Ovary (tissue), 9 donors: ENCODE measurements around the gene RRAGA. TPM values are rescaled to one million over a fixed set of nuclear protein-coding genes. Genes with fewer than 3 reads are reported as not detected.

Experiments
- DNase-seq, 5 donors: peaks; one replicate each; pipeline ENCODE4 v3.0.0-alpha.2; 2019 to 2020
- H3K27ac ChIP-seq, 2 donors: fragments of 200-600 bp; one replicate each; pipeline versions ENCODE4 v1.5.1 to v1.8.0; 2019 to 2022
- H3K27me3 ChIP-seq: fragments of 200-600 bp; one replicate; pipeline ENCODE4 v1.8.0; 2022
- H3K36me3 ChIP-seq: fragments of 200-600 bp; sonication (generic); one replicate; pipeline ENCODE4 v1.5.1; 2019
- H3K4me1 ChIP-seq: one replicate; pipeline ENCODE4 v1.8.1; 2013; ENCODE audit warnings: mild to moderate bottlenecking, moderate library complexity; ENCODE audit not compliant: insufficient read depth
- H3K4me3 ChIP-seq: fragments of 200-600 bp; sonication (generic); one replicate; pipeline ENCODE4 v1.5.1; 2017
- H3K9me3 ChIP-seq, 2 donors: fragments of 200-600 bp in 1 of 2; sonication (generic) in 1 of 2; one replicate each; pipeline versions ENCODE4 v1.5.1 to v1.8.1; 2013 to 2019; ENCODE audit warnings: mild to moderate bottlenecking in 1 of 2, moderate library complexity in 1 of 2
- EP300 ChIP-seq: sonication (generic); formaldehyde crosslinking; IDR thresholded peaks from one replicate; pipeline ENCODE4 v1.6.1; 2017; ENCODE audit warnings: antibody characterized with exemption
- POLR2A ChIP-seq: fragments of 450-650 bp; IDR thresholded peaks from one replicate; pipeline ENCODE4 v1.6.1; 2017; ENCODE audit warnings: antibody characterized with exemption, mild to moderate bottlenecking, moderate library complexity
- WGBS, 3 donors: extraction: QIAGEN DNeasy Blood & Tissue Kit in 1 of 3; methylation state at CpG; one replicate each; pipeline versions ENCODE4 v1.1.5 to v1.1.7; 2013 to 2017; 5-methylcytosine and 5-hydroxymethylcytosine counted together
- intact Hi-C, 4 donors: fragments of 100-400 bp; cut with DNase I; formaldehyde crosslinking; loops; one replicate each; pipeline versions ENCODE4 v1.11.0 to v1.15.1; 2022 to 2023
- polyA plus RNA-seq, 2 donors: library from polyadenylated mRNA; stranded (reverse); fragments of 200-250 nt in 1 of 2; fragments of 350-450 nt in 1 of 2; fragmentation: Illumina TruSeq in 1 of 2; extraction: RNeasy Lipid Tissue Mini Kit (QIAGEN cat#74804) in 1 of 2; gene quantifications; one replicate each; pipeline ENCODE4 v1.2.3, GENCODE V29; 2013 to 2014
- total RNA-seq, 7 donors: library from RNA; depleted of rRNA in 2 of 7; stranded (reverse); fragments of >200 nt in 2 of 7; fragmentation: NEBNext Ultra II Directional in 3 of 7; extraction: Animal tissue kit (Norgen Biotek cat#: 25700) in 3 of 7; gene quantifications; one replicate each; pipeline versions ENCODE4 v1.1.0 to v1.2.4, GENCODE V29; 2016 to 2023
- TF ChIP-seq, protein P1 (sequence below), 3 donors: fragments of 450-650 bp in 2 of 3; fragments of 200-600 bp in 1 of 3; IDR thresholded peaks; one replicate each; pipeline versions ENCODE4 v1.5.1 to v1.8.0; 2016 to 2022; ENCODE audit warnings: antibody characterized with exemption in 3 of 3, mild to moderate bottlenecking in 1 of 3
- donor health status: DM: no; HTN: no; CAD: no; lungs with moderate emphysema.
- donor health status: DM: no; HTN: no; CAD: no.
- donor health status: Bipolar disorder and iron deficiency.
- donor health status: DM: yes; HTN: yes; CAD: no.
- donor health status: DM: no; HTN: no; CAD: no.
- donor health status: DM: yes; HTN: yes; CAD: no.

The RRAGA gene
- total and polyA plus RNA-seq, 9 donors, result 36.6 to 124 (median 104) TPM

DNA sequence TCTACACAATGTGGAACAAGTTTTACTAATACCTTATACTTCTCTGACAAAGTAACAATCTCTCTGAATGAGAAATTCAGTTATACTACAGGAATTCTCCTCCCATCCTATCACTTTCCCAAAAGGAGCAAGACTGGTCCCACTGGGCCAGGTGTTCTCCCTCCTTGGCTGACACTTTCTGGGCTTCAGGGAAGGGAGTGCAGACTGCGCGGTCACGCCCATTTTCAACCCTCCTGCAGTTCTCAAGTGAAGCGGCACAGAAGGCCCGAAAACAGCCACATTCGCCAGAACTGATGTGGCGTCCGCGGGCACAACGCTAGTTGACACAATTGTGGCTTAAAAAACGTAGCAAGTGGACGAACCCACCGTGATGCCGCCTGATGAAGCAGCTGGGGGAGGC is 16.8 kb upstream of the RRAGA start:
- Histone ChIP-seq H3K27me3 (no peaks in the 10 kb centered on the region), H3K27ac (no peak overlapping the region), H3K36me3 (no peaks in the 10 kb centered on the region), H3K4me1 (no peaks in the 10 kb centered on the region), H3K9me3 (no peaks in the 10 kb centered on the region), H3K4me3 (no peak overlapping the region)
- intact Hi-C loops, result loop anchor here in 3 of 4 donors (5.0 to 10.0 kb wide), 4 partner anchors 775 to 1228 kb away; no protein-coding TSS in a partner anchor
- DNase-seq, result peak; percentile 39 to 71 (median 40)
- TF ChIP-seq EP300 (no peak), POLR2A (no peak)
- TF ChIP-seq, protein P1, sequence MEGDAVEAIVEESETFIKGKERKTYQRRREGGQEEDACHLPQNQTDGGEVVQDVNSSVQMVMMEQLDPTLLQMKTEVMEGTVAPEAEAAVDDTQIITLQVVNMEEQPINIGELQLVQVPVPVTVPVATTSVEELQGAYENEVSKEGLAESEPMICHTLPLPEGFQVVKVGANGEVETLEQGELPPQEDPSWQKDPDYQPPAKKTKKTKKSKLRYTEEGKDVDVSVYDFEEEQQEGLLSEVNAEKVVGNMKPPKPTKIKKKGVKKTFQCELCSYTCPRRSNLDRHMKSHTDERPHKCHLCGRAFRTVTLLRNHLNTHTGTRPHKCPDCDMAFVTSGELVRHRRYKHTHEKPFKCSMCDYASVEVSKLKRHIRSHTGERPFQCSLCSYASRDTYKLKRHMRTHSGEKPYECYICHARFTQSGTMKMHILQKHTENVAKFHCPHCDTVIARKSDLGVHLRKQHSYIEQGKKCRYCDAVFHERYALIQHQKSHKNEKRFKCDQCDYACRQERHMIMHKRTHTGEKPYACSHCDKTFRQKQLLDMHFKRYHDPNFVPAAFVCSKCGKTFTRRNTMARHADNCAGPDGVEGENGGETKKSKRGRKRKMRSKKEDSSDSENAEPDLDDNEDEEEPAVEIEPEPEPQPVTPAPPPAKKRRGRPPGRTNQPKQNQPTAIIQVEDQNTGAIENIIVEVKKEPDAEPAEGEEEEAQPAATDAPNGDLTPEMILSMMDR (IDR thresholded peaks at IDR 0.05), result no peak
- WGBS, 3 donors, result 34 to 52% (median 43%) methylated on average over 14 of the region's 14 CpGs

DNA sequence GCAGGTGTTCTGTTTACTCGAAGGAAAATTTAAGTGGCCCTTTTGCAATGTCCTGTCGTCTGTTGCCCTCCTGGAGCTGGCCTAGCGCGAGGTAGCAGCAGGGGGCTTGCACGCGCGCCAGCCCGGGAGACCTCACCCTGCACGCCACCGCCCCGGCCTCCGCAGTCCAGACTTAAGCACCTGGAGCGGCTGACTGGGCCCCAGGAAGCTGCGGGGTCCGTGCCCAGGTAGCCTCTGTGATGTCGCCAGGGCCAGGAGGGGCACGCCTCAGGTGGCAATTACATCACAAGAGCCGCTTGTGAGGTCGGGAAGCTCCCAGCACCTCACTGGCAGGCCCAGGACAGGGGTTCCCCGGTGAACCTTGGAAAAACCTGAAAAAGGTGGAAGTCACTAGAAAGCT is 16.2 kb upstream of the RRAGA start, which contains the start of gene SAXO1:
Gene SAXO1, minus strand, starts transcription at position 195 of the 400 bp plus-strand sequence. CDS start 301 bp downstream, outside the sequence.
- H3K9me3 ChIP-seq, result no peaks in the 10 kb centered on the region
- H3K4me3 ChIP-seq, result no peak within 1 kb of the TSS
- no peaks in the 10 kb centered on the region for H3K36me3 ChIP-seq
- TF ChIP-seq EP300, result no peak
- TF ChIP-seq POLR2A, result no peak
- TF ChIP-seq, protein P1 (IDR thresholded peaks at IDR 0.05), result no peak
- no peak for DNase-seq
- H3K4me1 ChIP-seq, result no peaks in the 10 kb centered on the region
- 88 to 90% (median 89%) methylated on average over 20 of the region's 20 CpGs for WGBS, 3 donors
- intact Hi-C loops, result loop anchor here in 3 of 4 donors (5.0 to 10.0 kb wide), 4 partner anchors 776 to 1228 kb away; no protein-coding TSS in a partner anchor
- no peaks in the 10 kb centered on the region for H3K27me3 ChIP-seq
- no peak within 1 kb of the TSS for H3K27ac ChIP-seq

DNA sequence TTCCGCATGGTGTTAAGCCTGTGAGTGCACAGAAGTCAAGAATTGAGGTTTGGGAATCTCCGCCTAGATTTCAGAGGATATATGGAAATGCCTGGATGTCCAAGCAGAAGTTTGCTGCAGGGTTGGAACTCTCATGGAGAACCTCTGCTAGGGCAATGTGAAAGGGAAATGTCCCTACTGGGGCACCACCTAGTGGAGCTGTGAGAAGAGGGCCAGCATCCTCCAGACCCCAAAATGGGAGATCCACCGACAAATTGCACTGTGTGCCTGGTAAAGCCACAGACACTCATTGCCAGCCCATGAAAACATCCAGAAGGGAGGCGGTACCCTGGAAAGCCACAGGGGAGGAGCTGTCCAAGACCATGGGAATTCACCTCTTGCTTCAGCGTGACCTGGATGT is 12.6 kb upstream of the RRAGA start:
- DNase-seq, result no peak
- Histone ChIP-seq H3K36me3 (no peaks in the 10 kb centered on the region), H3K4me1 (no peaks in the 10 kb centered on the region), H3K27me3 (no peaks in the 10 kb centered on the region), H3K27ac (no peak overlapping the region), H3K4me3 (no peak overlapping the region), H3K9me3 (no peaks in the 10 kb centered on the region)
- intact Hi-C loops, result loop anchor here in 2 of 4 donors (10.0 kb wide), 2 partner anchors 1222 to 1232 kb away; no protein-coding TSS in a partner anchor
- 96 to 100% (median 97%) methylated on average over 5 of the region's 5 CpGs for WGBS, 3 donors
- no peak for TF ChIP-seq POLR2A
- TF ChIP-seq, protein P1 (IDR thresholded peaks at IDR 0.05), result no peak
- no peak for TF ChIP-seq EP300

DNA sequence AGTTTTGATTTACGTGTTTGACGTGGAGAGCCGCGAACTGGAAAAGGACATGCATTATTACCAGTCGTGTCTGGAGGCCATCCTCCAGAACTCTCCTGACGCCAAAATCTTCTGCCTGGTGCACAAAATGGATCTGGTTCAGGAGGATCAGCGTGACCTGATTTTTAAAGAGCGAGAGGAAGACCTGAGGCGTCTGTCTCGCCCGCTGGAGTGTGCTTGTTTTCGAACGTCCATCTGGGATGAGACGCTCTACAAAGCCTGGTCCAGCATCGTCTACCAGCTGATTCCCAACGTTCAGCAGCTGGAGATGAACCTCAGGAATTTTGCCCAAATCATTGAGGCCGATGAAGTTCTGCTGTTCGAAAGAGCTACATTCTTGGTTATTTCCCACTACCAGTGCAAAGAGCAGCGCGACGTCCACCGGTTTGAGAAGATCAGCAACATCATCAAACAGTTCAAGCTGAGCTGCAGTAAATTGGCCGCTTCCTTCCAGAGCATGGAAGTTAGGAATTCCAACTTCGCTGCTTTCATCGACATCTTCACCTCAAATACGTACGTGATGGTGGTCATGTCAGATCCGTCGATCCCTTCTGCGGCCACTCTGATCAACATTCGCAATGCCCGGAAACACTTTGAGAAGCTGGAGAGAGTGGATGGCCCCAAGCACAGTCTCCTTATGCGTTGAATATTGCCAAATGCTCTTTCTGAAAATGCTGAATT is 850 bp downstream of the RRAGA start:
- peak overlapping the region; percentile 73 for H3K4me3 ChIP-seq
- 2 to 10% (median 3%) methylated on average over 33 of the region's 33 CpGs for WGBS, 3 donors
- H3K4me1 ChIP-seq, result peaks cover 10% of the 10 kb centered on the region
- no peaks in the 10 kb centered on the region for H3K36me3 ChIP-seq
- intact Hi-C loops, result loop anchor here in 3 of 4 donors (5.0 to 10.0 kb wide), 4 partner anchors 122 to 415 kb away; no protein-coding TSS in a partner anchor
- H3K27me3 ChIP-seq, result no peaks in the 10 kb centered on the region
- peak in 3 of 5 donors; percentile 25 to 45 (median 27) for DNase-seq
- H3K9me3 ChIP-seq, result no peaks in the 10 kb centered on the region
- H3K27ac ChIP-seq, result peak overlapping the region; percentile 95 to 96
- TF ChIP-seq, protein P1 (IDR thresholded peaks at IDR 0.05), result no peak
- TF ChIP-seq EP300, result no peak
- no peak for TF ChIP-seq POLR2A
